ENCODE data around the gene ALKBH7. TPM values are rescaled to one million over a fixed set of nuclear protein-coding genes. Genes with fewer than 3 reads are reported as not detected.

ALKBH7 gene
- total and polyA plus RNA-seq, 4 experiments from 2014 or later, result 67.4 to 88.1 (median 72.9) TPM

GRCh38 chr19:6383188-6383587 lies 10.6 kb downstream of the ALKBH7 start:
- no peak overlapping the region for H3K4me3 ChIP-seq (ENCODE audit: low read length in 2 of 2)
- CTCF ChIA-PET (ENCODE audit: partially characterized antibody), result no interaction called here
- no peaks in the 10 kb centered on the region for H3K9me3 ChIP-seq (ENCODE audit: control insufficient read depth in 1 of 2, low read length in 2 of 2)
- H3K9me3 Mint-ChIP-seq, result peaks cover 0 to 2% (median 0%) of the 10 kb centered on the region in 8 donors
- intact Hi-C loops (cut with micrococcal nuclease), result no loop called here
- H3K4me1 Mint-ChIP-seq, result peaks cover 0 to 3% (median under 1%) of the 10 kb centered on the region in 4 donors
- H3K27ac Mint-ChIP-seq, result peak overlapping the region in 1 of 7 donors; percentile 89
- no peak overlapping the region for H3K27ac ChIP-seq (ENCODE audit: low read depth, low read length)
- H3K4me3 Mint-ChIP-seq, result no peak overlapping the region
- no peak for DNase-seq
- H3K4me1 ChIP-seq (ENCODE audit: insufficient read depth, low read length), result no peaks in the 10 kb centered on the region
- POLR2A ChIA-PET (ENCODE audit: partially characterized antibody), result no interaction called here
- H3K36me3 ChIP-seq (ENCODE audit: insufficient read depth, low read length), result peaks cover 44% of the 10 kb centered on the region
- H3K27me3 ChIP-seq (ENCODE audit: insufficient read depth, low read length), result no peaks in the 10 kb centered on the region
- H3K27me3 Mint-ChIP-seq, result no peaks in the 10 kb centered on the region
- peaks cover 34 to 69% of the 10 kb centered on the region in 2 donors for H3K36me3 Mint-ChIP-seq

- H3K36me3 Mint-ChIP-seq, result peaks cover 35 to 71% of the 10 kb centered on the region in 2 donors
- ChIA-PET POLR2A (ENCODE audit: partially characterized antibody) (no interaction called here), CTCF (ENCODE audit: partially characterized antibody) (no interaction called here)
- H3K9me3 ChIP-seq (ENCODE audit: control insufficient read depth in 1 of 2, low read length in 2 of 2), result no peaks in the 10 kb centered on the region
- no peaks in the 10 kb centered on the region for H3K27me3 Mint-ChIP-seq
- no peak for DNase-seq
- peaks cover 0 to 3% (median 1%) of the 10 kb centered on the region in 4 donors for H3K4me1 Mint-ChIP-seq
- H3K4me3 Mint-ChIP-seq, result no peak overlapping the region
- no peaks in the 10 kb centered on the region for H3K27me3 ChIP-seq (ENCODE audit: insufficient read depth, low read length)
- H3K27ac ChIP-seq (ENCODE audit: low read depth, low read length), result no peak overlapping the region
- peaks cover 51% of the 10 kb centered on the region for H3K36me3 ChIP-seq (ENCODE audit: insufficient read depth, low read length)
- H3K4me3 ChIP-seq (ENCODE audit: low read length in 2 of 2), result no peak overlapping the region
- intact Hi-C loops (cut with micrococcal nuclease), result no loop called here
- peaks cover 0 to 2% (median 0%) of the 10 kb centered on the region in 8 donors for H3K9me3 Mint-ChIP-seq
- peak overlapping the region in 1 of 7 donors; percentile 41 for H3K27ac Mint-ChIP-seq
- no peaks in the 10 kb centered on the region for H3K4me1 ChIP-seq (ENCODE audit: insufficient read depth, low read length)
Observed at GRCh38 chr19:6384381-6384780, 11.8 kb downstream of the ALKBH7 start.

- no peaks in the 10 kb centered on the region for H3K27me3 ChIP-seq (ENCODE audit: insufficient read depth, low read length)
- H3K36me3 Mint-ChIP-seq, result peaks cover 19 to 65% of the 10 kb centered on the region in 2 donors
- no peak overlapping the region for H3K4me3 ChIP-seq (ENCODE audit: low read length in 2 of 2)
- no peaks in the 10 kb centered on the region for H3K9me3 ChIP-seq (ENCODE audit: control insufficient read depth in 1 of 2, low read length in 2 of 2)
- H3K9me3 Mint-ChIP-seq, result peaks cover 0 to 2% (median 0%) of the 10 kb centered on the region in 8 donors
- H3K27ac Mint-ChIP-seq, result no peak overlapping the region
- POLR2A ChIA-PET (ENCODE audit: partially characterized antibody), result no interaction called here
- H3K4me1 ChIP-seq (ENCODE audit: insufficient read depth, low read length), result peaks cover 8% of the 10 kb centered on the region
- intact Hi-C loops (cut with micrococcal nuclease), result no loop called here
- H3K27me3 Mint-ChIP-seq, result no peaks in the 10 kb centered on the region
- no peak for DNase-seq
- H3K36me3 ChIP-seq (ENCODE audit: insufficient read depth, low read length), result peaks cover 35% of the 10 kb centered on the region
- CTCF ChIA-PET (ENCODE audit: partially characterized antibody), result no interaction called here
- no peak overlapping the region for H3K4me3 Mint-ChIP-seq
- peaks cover 11 to 16% (median 14%) of the 10 kb centered on the region in 4 donors for H3K4me1 Mint-ChIP-seq
- H3K27ac ChIP-seq (ENCODE audit: low read depth, low read length), result no peak overlapping the region
Observed at GRCh38 chr19:6387372-6387771, 14.8 kb downstream of the ALKBH7 start.

- Mint-ChIP-seq H3K4me3 (peak overlapping the region; percentile 93 to 98 (median 96)), H3K4me1 (peaks cover 18 to 30% (median 23%) of the 10 kb centered on the region in 4 donors), H3K27ac (peak overlapping the region; percentile 96 to 99 (median 98)), H3K9me3 (no peaks in the 10 kb centered on the region), H3K36me3 (peaks cover 11 to 39% of the 10 kb centered on the region in 2 donors), H3K27me3 (no peaks in the 10 kb centered on the region)
- POLR2A ChIA-PET (ENCODE audit: partially characterized antibody), result interaction anchor here (1.6 to 3.6 kb wide), 5 partner anchors 16 to 67 kb away, joined by 4 to 30 read pairs (median 22); partner anchors contain the start of genes ALKBH7, CLPP, KHSRP and SLC25A23
- Histone ChIP-seq H3K4me1 (ENCODE audit: insufficient read depth, low read length) (peaks cover 15% of the 10 kb centered on the region), H3K4me3 (ENCODE audit: low read length in 2 of 2) (peak overlapping the region; percentile 68 to 82), H3K9me3 (ENCODE audit: control insufficient read depth in 1 of 2, low read length in 2 of 2) (no peaks in the 10 kb centered on the region), H3K27ac (ENCODE audit: low read depth, low read length) (peak overlapping the region; percentile 96), H3K27me3 (ENCODE audit: insufficient read depth, low read length) (no peaks in the 10 kb centered on the region), H3K36me3 (ENCODE audit: insufficient read depth, low read length) (peaks cover 20% of the 10 kb centered on the region)
- intact Hi-C loops (cut with micrococcal nuclease), result loop anchor here (1.0 kb wide), 3 partner anchors 19 to 33 kb away; partner anchors contain the start of gene CLPP
- CTCF ChIA-PET (ENCODE audit: partially characterized antibody), result no interaction called here
- peak in 1 of 5 donors; percentile 16 for DNase-seq
Observed at GRCh38 chr19:6392221-6393073, 19.9 kb downstream of the ALKBH7 start.

- Mint-ChIP-seq H3K27me3 (no peaks in the 10 kb centered on the region), H3K4me3 (peak within 1 kb of the TSS; percentile 93 to 98 (median 96)), H3K27ac (peak within 1 kb of the TSS; percentile 96 to 99 (median 98)), H3K4me1 (peaks cover 17 to 30% (median 23%) of the 10 kb centered on the region in 4 donors), H3K9me3 (no peaks in the 10 kb centered on the region), H3K36me3 (peaks cover 9 to 35% of the 10 kb centered on the region in 2 donors)
- H3K4me1 ChIP-seq (ENCODE audit: insufficient read depth, low read length), result peaks cover 15% of the 10 kb centered on the region
- H3K27ac ChIP-seq (ENCODE audit: low read depth, low read length), result peak within 1 kb of the TSS; percentile 96
- peaks cover 16% of the 10 kb centered on the region for H3K36me3 ChIP-seq (ENCODE audit: insufficient read depth, low read length)
- CTCF ChIA-PET (ENCODE audit: partially characterized antibody), result interaction anchor here (0.5 kb wide), 1 partner anchor 14 kb away, joined by 3 read pairs; no protein-coding TSS in a partner anchor
- peak; percentile 93 to 95 (median 94) for DNase-seq
- no peaks in the 10 kb centered on the region for H3K27me3 ChIP-seq (ENCODE audit: insufficient read depth, low read length)
- H3K4me3 ChIP-seq (ENCODE audit: low read length in 2 of 2), result peak within 1 kb of the TSS; percentile 68 to 82
- POLR2A ChIA-PET (ENCODE audit: partially characterized antibody), result interaction anchor here (1.0 to 3.6 kb wide), 8 partner anchors 17 to 676 kb away, joined by 4 to 30 read pairs (median 6); partner anchors contain the start of genes ALKBH7, CLPP, DENND1C and KHSRP
- no peaks in the 10 kb centered on the region for H3K9me3 ChIP-seq (ENCODE audit: control insufficient read depth in 1 of 2, low read length in 2 of 2)
- intact Hi-C loops (cut with micrococcal nuclease), result loop anchor here (1.0 kb wide), 3 partner anchors 20 to 32 kb away; partner anchors contain the start of gene CLPP
Observed at GRCh38 chr19:6393074-6393982, 20.7 kb downstream of the ALKBH7 start, which contains the start of gene GTF2F1. Gene GTF2F1, minus strand, starts transcription at chr19:6393164. Its CDS starts 169 bp downstream, at chr19:6392995.

GRCh38 chr19:6393983-6394412 lies 21.4 kb downstream of the ALKBH7 start:
- Mint-ChIP-seq H3K4me1 (peaks cover 16 to 30% (median 23%) of the 10 kb centered on the region in 4 donors), H3K36me3 (peaks cover 7 to 29% of the 10 kb centered on the region in 2 donors), H3K4me3 (peak overlapping the region; percentile 93 to 98 (median 96)), H3K27ac (peak overlapping the region; percentile 96 to 99 (median 98)), H3K9me3 (no peaks in the 10 kb centered on the region), H3K27me3 (no peaks in the 10 kb centered on the region)
- DNase-seq, result no peak
- ChIA-PET POLR2A (ENCODE audit: partially characterized antibody) (interaction anchor here (1.0 to 3.6 kb wide), 7 partner anchors 21 to 675 kb away, joined by 4 to 30 read pairs (median 6); partner anchors contain the start of genes ALKBH7, CLPP, DENND1C and KHSRP), CTCF (ENCODE audit: partially characterized antibody) (interaction anchor here (0.5 kb wide), 1 partner anchor 15 kb away, joined by 3 read pairs; no protein-coding TSS in a partner anchor)
- peaks cover 12% of the 10 kb centered on the region for H3K36me3 ChIP-seq (ENCODE audit: insufficient read depth, low read length)
- no peaks in the 10 kb centered on the region for H3K9me3 ChIP-seq (ENCODE audit: control insufficient read depth in 1 of 2, low read length in 2 of 2)
- H3K27ac ChIP-seq (ENCODE audit: low read depth, low read length), result peak overlapping the region; percentile 96
- intact Hi-C loops (cut with micrococcal nuclease), result loop anchor here (1.0 kb wide), 3 partner anchors 21 to 33 kb away; partner anchors contain the start of gene CLPP
- peak overlapping the region; percentile 68 to 82 for H3K4me3 ChIP-seq (ENCODE audit: low read length in 2 of 2)
- no peaks in the 10 kb centered on the region for H3K27me3 ChIP-seq (ENCODE audit: insufficient read depth, low read length)
- H3K4me1 ChIP-seq (ENCODE audit: insufficient read depth, low read length), result peaks cover 15% of the 10 kb centered on the region
